Measurements from ENCODE around the gene DHX29.

DNA sequence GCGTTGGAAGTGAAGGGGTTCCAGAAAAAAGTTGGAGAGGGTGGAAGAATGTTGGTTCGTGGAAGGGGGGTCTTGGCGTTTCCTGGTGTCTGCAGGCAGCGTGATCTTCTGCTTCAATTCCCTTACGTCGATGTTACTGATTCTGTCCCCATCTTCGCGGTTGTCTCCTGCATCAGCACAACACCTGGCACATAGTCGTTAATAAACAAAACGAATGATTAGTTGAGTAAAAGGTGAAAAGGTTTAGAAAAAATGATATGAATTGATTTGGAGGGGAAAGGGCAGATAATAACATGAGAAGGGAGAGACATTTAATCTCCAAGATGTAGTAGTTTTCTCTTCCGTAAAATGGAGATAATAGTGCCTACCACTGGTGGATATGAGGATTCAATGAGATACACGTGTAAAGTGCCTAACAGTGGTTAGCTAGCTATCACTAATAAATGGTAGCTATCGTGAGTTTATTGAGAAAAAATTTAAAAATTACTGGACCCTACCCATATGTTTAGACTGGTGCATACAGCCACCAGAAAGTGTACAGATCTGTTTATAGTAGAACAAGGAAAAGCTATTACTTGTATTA, 851 bp upstream of the DHX29 start:
- no peak for TF ChIP-seq EGR1 (IDR thresholded peaks at IDR 0.05; ENCODE audit: low read depth in 2 of 2)
- TF ChIP-seq, protein P1, sequence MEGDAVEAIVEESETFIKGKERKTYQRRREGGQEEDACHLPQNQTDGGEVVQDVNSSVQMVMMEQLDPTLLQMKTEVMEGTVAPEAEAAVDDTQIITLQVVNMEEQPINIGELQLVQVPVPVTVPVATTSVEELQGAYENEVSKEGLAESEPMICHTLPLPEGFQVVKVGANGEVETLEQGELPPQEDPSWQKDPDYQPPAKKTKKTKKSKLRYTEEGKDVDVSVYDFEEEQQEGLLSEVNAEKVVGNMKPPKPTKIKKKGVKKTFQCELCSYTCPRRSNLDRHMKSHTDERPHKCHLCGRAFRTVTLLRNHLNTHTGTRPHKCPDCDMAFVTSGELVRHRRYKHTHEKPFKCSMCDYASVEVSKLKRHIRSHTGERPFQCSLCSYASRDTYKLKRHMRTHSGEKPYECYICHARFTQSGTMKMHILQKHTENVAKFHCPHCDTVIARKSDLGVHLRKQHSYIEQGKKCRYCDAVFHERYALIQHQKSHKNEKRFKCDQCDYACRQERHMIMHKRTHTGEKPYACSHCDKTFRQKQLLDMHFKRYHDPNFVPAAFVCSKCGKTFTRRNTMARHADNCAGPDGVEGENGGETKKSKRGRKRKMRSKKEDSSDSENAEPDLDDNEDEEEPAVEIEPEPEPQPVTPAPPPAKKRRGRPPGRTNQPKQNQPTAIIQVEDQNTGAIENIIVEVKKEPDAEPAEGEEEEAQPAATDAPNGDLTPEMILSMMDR (IDR thresholded peaks at IDR 0.05; ENCODE audit: low read depth, low read length, missing input control), result no peak
- TF ChIP-seq MAX (IDR thresholded peaks at IDR 0.05), result no peak
- TF ChIP-seq ATF3 (IDR thresholded peaks at IDR 0.05), result no peak
- no peak for TF ChIP-seq RAD21 (IDR thresholded peaks at IDR 0.05)
- no peak for TF ChIP-seq YY1 (IDR thresholded peaks at IDR 0.05)
- no peak for TF ChIP-seq HNF4A (conservative IDR thresholded peaks at IDR 0.05)
- TF ChIP-seq REST (IDR thresholded peaks at IDR 0.05), result no peak
- TF ChIP-seq FOXA2 (IDR thresholded peaks at IDR 0.05), result no peak
- TF ChIP-seq FOXA1 (IDR thresholded peaks at IDR 0.05), result no peak
- TF ChIP-seq NR2F2 (IDR thresholded peaks at IDR 0.05), result no peak
- TF ChIP-seq RXRA (IDR thresholded peaks at IDR 0.05), result no peak

All from liver (tissue), 3 donors.